ENCODE measurements around the gene PPP1R1B. TPM values are rescaled to one million over a fixed set of nuclear protein-coding genes. Genes with fewer than 3 reads are reported as not detected.

Gene PPP1R1B
- total RNA-seq, 1 donor from 2014 or later, result 9.3 TPM

- Histone ChIP-seq H3K9me3 (no peaks in the 10 kb centered on the region), H3K27ac (no peak overlapping the region), H3K4me3 (peak overlapping the region; percentile 81 to 97), H3K27me3 (no peaks in the 10 kb centered on the region), H3K36me3 (no peaks in the 10 kb centered on the region), H3K4me1 (peaks cover 70% of the 10 kb centered on the region)
- DNase-seq (ENCODE audit: extremely low spot score in 2 of 2), result no peak
- no peak for TF ChIP-seq CTCF (IDR thresholded peaks at IDR 0.05)
- no peak for TF ChIP-seq POLR2AphosphoS5 (IDR thresholded peaks at IDR 0.05; ENCODE audit: insufficient read depth in 1 of 2, low read depth in 1 of 2)
- no peak for TF ChIP-seq POLR2A (IDR thresholded peaks at IDR 0.05)
- intact Hi-C loops (cut with DNase I), result no loop called here
Observed at GRCh38 chr17:39638317-39638716, 11.6 kb downstream of the PPP1R1B start.

- H3K4me3 ChIP-seq, result no peak overlapping the region
- intact Hi-C loops (cut with DNase I), result no loop called here
- no peaks in the 10 kb centered on the region for H3K9me3 ChIP-seq
- peaks cover 75% of the 10 kb centered on the region for H3K4me1 ChIP-seq
- H3K36me3 ChIP-seq, result no peaks in the 10 kb centered on the region
- H3K27ac ChIP-seq, result no peak overlapping the region
- DNase-seq (ENCODE audit: extremely low spot score in 2 of 2), result no peak
- no peak for TF ChIP-seq POLR2AphosphoS5 (IDR thresholded peaks at IDR 0.05; ENCODE audit: insufficient read depth in 1 of 2, low read depth in 1 of 2)
- no peak for TF ChIP-seq CTCF (IDR thresholded peaks at IDR 0.05)
- TF ChIP-seq POLR2A (IDR thresholded peaks at IDR 0.05), result no peak
- H3K27me3 ChIP-seq, result no peaks in the 10 kb centered on the region
Observed at GRCh38 chr17:39639043-39639442, 12.3 kb downstream of the PPP1R1B start.

- Histone ChIP-seq H3K9me3 (no peaks in the 10 kb centered on the region), H3K4me1 (peaks cover 71% of the 10 kb centered on the region), H3K4me3 (no peak overlapping the region), H3K36me3 (no peaks in the 10 kb centered on the region), H3K27me3 (no peaks in the 10 kb centered on the region), H3K27ac (no peak overlapping the region)
- no peak for DNase-seq (ENCODE audit: extremely low spot score in 2 of 2)
- no peak for TF ChIP-seq POLR2AphosphoS5 (IDR thresholded peaks at IDR 0.05; ENCODE audit: insufficient read depth in 1 of 2, low read depth in 1 of 2)
- TF ChIP-seq POLR2A (IDR thresholded peaks at IDR 0.05), result no peak
- TF ChIP-seq CTCF (IDR thresholded peaks at IDR 0.05), result no peak
- intact Hi-C loops (cut with DNase I), result no loop called here
Observed at GRCh38 chr17:39639566-39640458, 13.1 kb downstream of the PPP1R1B start.

GRCh38 chr17:39640591-39641031, 13.9 kb downstream of the PPP1R1B start:
- no peaks in the 10 kb centered on the region for H3K9me3 ChIP-seq
- no peak for DNase-seq (ENCODE audit: extremely low spot score in 2 of 2)
- H3K27ac ChIP-seq, result no peak overlapping the region
- intact Hi-C loops (cut with DNase I), result no loop called here
- H3K36me3 ChIP-seq, result no peaks in the 10 kb centered on the region
- H3K4me3 ChIP-seq, result no peak overlapping the region
- H3K27me3 ChIP-seq, result no peaks in the 10 kb centered on the region
- peaks cover 71% of the 10 kb centered on the region for H3K4me1 ChIP-seq
- no peak for TF ChIP-seq POLR2AphosphoS5 (IDR thresholded peaks at IDR 0.05; ENCODE audit: insufficient read depth in 1 of 2, low read depth in 1 of 2)
- TF ChIP-seq POLR2A (IDR thresholded peaks at IDR 0.05), result no peak
- TF ChIP-seq CTCF (IDR thresholded peaks at IDR 0.05), result no peak

- no peaks in the 10 kb centered on the region for H3K36me3 ChIP-seq
- no peaks in the 10 kb centered on the region for H3K9me3 ChIP-seq
- peaks cover 67% of the 10 kb centered on the region for H3K4me1 ChIP-seq
- intact Hi-C loops (cut with DNase I), result no loop called here
- H3K27ac ChIP-seq, result no peak overlapping the region
- no peak overlapping the region for H3K4me3 ChIP-seq
- no peak for DNase-seq (ENCODE audit: extremely low spot score in 2 of 2)
- H3K27me3 ChIP-seq, result no peaks in the 10 kb centered on the region
- TF ChIP-seq CTCF (IDR thresholded peaks at IDR 0.05) (no peak), POLR2AphosphoS5 (IDR thresholded peaks at IDR 0.05; ENCODE audit: insufficient read depth in 1 of 2, low read depth in 1 of 2) (no peak)
Observed at GRCh38 chr17:39641097-39641496, 14.3 kb downstream of the PPP1R1B start.

Data from vagina (tissue), 2 donors.